Uterus (tissue), 4 donors: ENCODE results near the gene CDADC1. TPM values are rescaled to one million over a fixed set of nuclear protein-coding genes. Genes with fewer than 3 reads are reported as not detected.
"Not testable (repeated sequence)": the region's sequence is repeated elsewhere in the genome, so short reads cannot be mapped to it uniquely, and the experiment has no call there.

Experiments used
- DNase-seq, 2 donors: peaks; one replicate each; pipeline ENCODE4 v3.0.0-alpha.2; 2019 to 2020
- H3K27ac ChIP-seq, 2 donors: fragments of 200-600 bp; sonication (generic); 1 replicate in 1 of 2; 2 replicates in 1 of 2; pipeline ENCODE4 v1.5.1; 2016 to 2018
- H3K27me3 ChIP-seq, 2 donors: fragments of 200-600 bp; sonication (generic); one replicate each; pipeline ENCODE4 v1.5.1; 2018 to 2019; ENCODE audit warnings: control low read depth in 1 of 2
- H3K36me3 ChIP-seq, 2 donors: fragments of 200-600 bp; sonication (generic); one replicate each; pipeline ENCODE4 v1.5.1; 2019; ENCODE audit warnings: control low read depth in 1 of 2
- H3K4me1 ChIP-seq, 2 donors: fragments of 200-600 bp; sonication (generic); one replicate each; pipeline ENCODE4 v1.5.1; 2018 to 2019; ENCODE audit warnings: control low read depth in 1 of 2
- H3K4me3 ChIP-seq, 2 donors: fragments of 200-600 bp; sonication (generic); 1 replicate in 1 of 2; 2 replicates in 1 of 2; pipeline ENCODE4 v1.5.1; 2018 to 2019; ENCODE audit warnings: mild to moderate bottlenecking in 1 of 2
- H3K9me3 ChIP-seq, 2 donors: fragments of 200-600 bp; sonication (generic); one replicate each; pipeline ENCODE4 v1.5.1; 2019; ENCODE audit warnings: control low read depth in 1 of 2
- CTCF ChIP-seq, 4 experiments: fragments of 200-600 bp in 2 of 4; fragments of 450-650 bp in 2 of 4; sonication (generic) in 2 of 4; IDR thresholded peaks; one replicate each; pipeline ENCODE4 v1.5.1; 2016 to 2019; ENCODE audit warnings: antibody characterized with exemption in 4 of 4, mild to moderate bottlenecking in 2 of 4, moderate library complexity in 1 of 4
- POLR2A ChIP-seq, 2 donors: fragments of 450-650 bp; IDR thresholded peaks; one replicate each; pipeline ENCODE4 v1.6.1; 2016; ENCODE audit warnings: antibody characterized with exemption in 2 of 2, mild to moderate bottlenecking in 1 of 2, moderate library complexity in 1 of 2
- intact Hi-C: fragments of 100-400 bp; cut with DNase I; formaldehyde crosslinking; loops from one replicate; pipeline ENCODE4 v1.15.1; 2023; ENCODE audit warnings: low total_unique reads
- total RNA-seq, 4 donors: library from RNA; depleted of rRNA in 3 of 4; stranded (reverse); fragments of >200 nt in 3 of 4; gene quantifications; one replicate each; pipeline versions ENCODE4 v1.1.0 to v1.2.4, GENCODE V29; 2014 to 2023
- donor health status: DM: yes; HTN: yes; CAD: no.

The CDADC1 gene
- total RNA-seq, 4 donors from 2014 or later: 1.8 to 76.5 (median 10.9) TPM

DNA sequence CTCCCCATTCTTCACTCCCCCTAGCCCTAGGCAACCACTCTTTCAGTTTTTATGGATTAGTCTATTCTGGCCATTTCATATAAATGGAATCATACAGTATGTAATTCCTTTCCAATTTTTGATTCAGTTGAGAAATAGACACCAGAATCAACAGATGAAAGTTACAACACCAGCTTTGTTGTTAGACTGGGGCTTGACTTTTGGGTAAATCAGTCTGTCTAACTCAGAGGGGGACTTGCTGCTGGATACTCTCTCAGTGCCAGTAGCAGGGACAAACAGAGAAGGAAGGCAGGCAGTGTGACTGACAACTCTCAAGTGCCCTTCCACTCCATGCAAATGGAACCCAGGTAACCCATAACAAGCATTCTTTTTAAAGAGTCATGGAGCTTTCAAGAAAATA is 40.7 kb downstream of the CDADC1 start:
- TF ChIP-seq POLR2A (IDR thresholded peaks at IDR 0.05) (no peak), CTCF (IDR thresholded peaks at IDR 0.05) (no peak)
- Histone ChIP-seq H3K4me1 (no peaks in the 10 kb centered on the region), H3K4me3 (no peak overlapping the region), H3K27ac (no peak overlapping the region), H3K9me3 (no peaks in the 10 kb centered on the region), H3K27me3 (no peaks in the 10 kb centered on the region), H3K36me3 (no peaks in the 10 kb centered on the region)
- intact Hi-C loops: no loop called here
- DNase-seq: no peak

- TF ChIP-seq CTCF (IDR thresholded peaks at IDR 0.05) (no peak), POLR2A (IDR thresholded peaks at IDR 0.05) (no peak)
- Histone ChIP-seq H3K27me3 (no peaks in the 10 kb centered on the region), H3K9me3 (no peaks in the 10 kb centered on the region), H3K4me3 (no peak overlapping the region), H3K4me1 (no peaks in the 10 kb centered on the region), H3K36me3 (no peaks in the 10 kb centered on the region), H3K27ac (no peak overlapping the region)
- intact Hi-C loops: no loop called here
- no peak for DNase-seq
These were observed 45.2 kb downstream of the CDADC1 start for GRCh38 chr13:49292742-49293486.

DNA sequence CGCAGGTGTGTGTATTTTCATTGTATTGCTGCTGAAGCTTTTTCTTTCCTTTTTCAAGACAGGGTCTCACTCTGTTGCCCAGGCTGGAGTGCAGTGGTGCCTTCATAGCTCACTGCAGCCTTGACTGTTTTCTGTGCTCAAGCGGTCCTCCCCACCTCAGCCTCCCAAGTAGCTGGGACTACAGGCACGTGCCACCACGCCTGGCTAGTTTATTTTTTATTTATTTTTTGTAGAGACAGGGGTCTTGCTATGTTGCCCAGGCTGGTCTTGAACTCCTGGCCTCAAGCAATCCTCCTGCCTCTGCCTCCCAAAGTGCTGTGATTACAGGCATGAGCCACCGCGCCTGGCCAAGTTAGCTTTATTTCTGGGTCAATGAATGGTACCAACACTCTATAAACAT is 47.0 kb downstream of the CDADC1 start:
- intact Hi-C loops, H3K27ac ChIP-seq, H3K27me3 ChIP-seq, H3K36me3 ChIP-seq, H3K9me3 ChIP-seq, H3K4me1 ChIP-seq, DNase-seq, H3K4me3 ChIP-seq: not testable (repeated sequence)

DNA sequence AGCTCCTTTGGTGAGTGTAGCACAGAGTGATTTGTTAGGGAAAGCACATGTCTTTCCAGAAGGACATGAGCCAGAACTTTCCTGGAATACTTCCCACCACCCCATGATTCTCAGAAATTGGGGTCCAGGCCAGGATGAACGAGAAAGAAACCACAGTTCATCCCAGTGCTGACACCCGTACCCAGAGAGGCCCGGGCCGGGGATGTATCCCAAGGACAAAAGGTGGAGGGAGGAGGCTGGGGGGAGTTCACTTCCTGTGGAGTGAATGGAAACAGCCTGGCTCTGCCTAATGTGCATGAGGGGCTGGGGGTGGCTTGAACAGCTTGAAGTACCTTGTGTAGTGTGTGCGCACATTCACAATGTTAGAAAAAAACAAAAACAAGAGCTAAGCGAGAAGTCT is 47.5 kb downstream of the CDADC1 start:
- Histone ChIP-seq H3K27ac (no peak overlapping the region), H3K4me1 (no peaks in the 10 kb centered on the region), H3K36me3 (no peaks in the 10 kb centered on the region), H3K27me3 (no peaks in the 10 kb centered on the region), H3K9me3 (no peaks in the 10 kb centered on the region), H3K4me3 (no peak overlapping the region)
- no peak for TF ChIP-seq POLR2A (IDR thresholded peaks at IDR 0.05)
- TF ChIP-seq CTCF (IDR thresholded peaks at IDR 0.05): no peak
- intact Hi-C loops: no loop called here
- DNase-seq: no peak

DNA sequence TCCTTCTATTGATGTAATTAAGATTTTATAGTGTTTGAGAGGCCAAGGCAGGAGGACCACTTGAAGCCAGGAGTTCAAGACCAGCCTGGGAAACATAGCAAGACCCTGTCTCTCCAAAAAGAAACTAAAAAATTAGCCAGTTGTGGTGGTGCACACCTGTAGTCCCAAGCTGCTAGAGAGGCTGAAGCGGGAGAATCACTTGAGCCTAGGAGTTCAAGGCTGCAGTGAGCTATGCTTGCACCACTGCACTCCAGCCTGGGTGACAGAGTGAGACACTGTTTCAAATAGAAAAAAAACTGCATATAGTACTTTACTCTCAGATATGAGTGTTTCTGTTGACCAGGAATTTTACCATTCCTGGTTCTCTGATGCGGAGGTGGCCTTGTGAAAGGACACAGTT is 48.9 kb downstream of the CDADC1 start:
- intact Hi-C loops: no loop called here

More for the DNA sequence above, 48.9 kb downstream of the CDADC1 start:
- H3K4me3 ChIP-seq: no peak overlapping the region
- H3K27me3 ChIP-seq: no peaks in the 10 kb centered on the region
- H3K9me3 ChIP-seq: no peaks in the 10 kb centered on the region
- DNase-seq: no peak
- TF ChIP-seq CTCF (IDR thresholded peaks at IDR 0.05): no peak
- TF ChIP-seq POLR2A (IDR thresholded peaks at IDR 0.05): no peak
- H3K4me1 ChIP-seq: no peaks in the 10 kb centered on the region
- no peak overlapping the region for H3K27ac ChIP-seq
- H3K36me3 ChIP-seq: no peaks in the 10 kb centered on the region
